COR-L47 (cell line): ENCODE measurements around the gene RFX7.
"Not testable (repeated sequence)": the region's sequence is repeated elsewhere in the genome, so short reads cannot be mapped to it uniquely, and the experiment has no call there.

Experiments
- DNase-seq: peaks from one replicate; lab custom pipeline; 2025; lab: John Stamatoyannopoulos, UW

The RFX7 gene

GRCh38 chr15:56205061-56205876 lies 38.4 kb downstream of the RFX7 start:
- no peak for DNase-seq

GRCh38 chr15:56203312-56203922 lies 40.3 kb downstream of the RFX7 start:
- not testable (repeated sequence) for DNase-seq

DNA sequence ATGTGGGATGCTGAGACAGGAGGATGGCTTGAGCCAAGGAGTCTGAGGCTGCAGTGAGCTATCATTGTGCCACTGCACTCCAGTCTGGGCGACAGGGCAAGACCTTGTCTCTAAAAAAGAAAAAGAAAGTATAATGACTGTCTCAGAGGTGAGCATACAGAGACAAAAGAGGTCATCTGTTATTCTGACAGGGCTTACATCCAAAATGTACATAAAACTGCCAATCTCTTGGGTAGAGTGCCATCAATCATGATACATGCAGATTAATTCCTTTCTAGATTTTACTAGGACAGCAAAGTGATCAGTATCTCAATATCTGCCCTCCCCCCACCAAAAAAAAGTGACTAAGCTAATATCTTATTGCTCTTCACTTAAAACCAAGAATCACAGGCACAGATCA lies 41.0 kb downstream of the RFX7 start:
- no peak for DNase-seq

GRCh38 chr15:56199038-56199437 lies 44.6 kb downstream of the RFX7 start:
- DNase-seq = no peak

DNA sequence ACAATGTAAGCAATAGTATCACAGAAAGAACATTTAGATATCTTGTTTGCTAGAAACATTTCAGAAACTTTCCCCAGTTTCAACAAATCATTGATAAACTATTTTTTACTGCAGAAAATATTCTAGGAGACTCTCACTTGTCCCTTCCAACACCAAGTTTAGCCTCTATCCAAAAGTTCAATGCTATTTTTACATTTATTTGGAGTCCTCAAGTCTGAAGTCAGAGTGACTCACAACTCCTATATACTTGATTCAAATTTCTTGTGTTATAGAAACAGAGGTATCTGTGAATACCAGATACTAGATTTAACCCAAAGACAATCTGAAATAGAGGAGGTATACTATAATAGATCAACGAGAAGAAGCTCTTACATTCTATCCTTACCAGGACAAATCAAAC lies 49.6 kb downstream of the RFX7 start:
- DNase-seq = no peak

GRCh38 chr15:56192659-56193442 lies 50.8 kb downstream of the RFX7 start:
- no peak for DNase-seq

DNA sequence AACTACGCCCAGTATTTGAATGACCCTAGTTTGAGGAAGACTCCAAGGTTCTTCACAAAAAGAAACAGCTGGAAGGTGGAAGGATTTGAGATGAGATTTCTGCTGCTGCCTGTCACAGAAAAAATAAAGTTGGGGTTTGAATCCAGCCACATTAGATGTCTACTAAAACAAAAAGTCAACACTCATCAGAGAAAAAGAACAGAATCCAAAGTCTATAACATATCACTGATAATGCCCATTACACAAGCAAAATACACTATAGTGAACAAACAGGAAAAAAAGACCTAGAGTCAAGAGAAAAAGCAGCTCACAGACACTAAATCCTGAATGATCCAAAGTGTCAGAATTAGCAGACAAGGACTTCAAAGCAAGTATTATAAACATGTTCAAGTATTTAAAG lies 56.0 kb downstream of the RFX7 start:
- DNase-seq = no peak

DNA sequence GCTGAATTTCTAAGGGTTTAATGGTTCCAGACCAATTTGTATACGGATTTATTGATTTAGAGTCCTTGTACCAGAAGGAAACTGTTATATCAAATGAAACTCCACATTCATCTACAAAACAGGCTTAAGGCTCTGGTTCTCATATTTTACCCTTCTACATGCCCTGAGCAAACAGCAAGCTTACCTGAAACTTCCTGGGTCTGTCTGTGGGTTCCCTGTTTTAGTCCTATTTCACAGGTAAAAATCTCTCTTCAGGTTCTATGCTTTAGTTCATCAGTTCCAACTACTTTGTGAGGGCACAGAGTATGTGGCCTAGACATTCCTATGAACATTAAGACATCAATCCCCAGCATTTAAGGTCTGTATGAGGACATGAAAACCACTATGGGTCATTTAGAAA lies 57.7 kb downstream of the RFX7 start:
- no peak for DNase-seq

DNA sequence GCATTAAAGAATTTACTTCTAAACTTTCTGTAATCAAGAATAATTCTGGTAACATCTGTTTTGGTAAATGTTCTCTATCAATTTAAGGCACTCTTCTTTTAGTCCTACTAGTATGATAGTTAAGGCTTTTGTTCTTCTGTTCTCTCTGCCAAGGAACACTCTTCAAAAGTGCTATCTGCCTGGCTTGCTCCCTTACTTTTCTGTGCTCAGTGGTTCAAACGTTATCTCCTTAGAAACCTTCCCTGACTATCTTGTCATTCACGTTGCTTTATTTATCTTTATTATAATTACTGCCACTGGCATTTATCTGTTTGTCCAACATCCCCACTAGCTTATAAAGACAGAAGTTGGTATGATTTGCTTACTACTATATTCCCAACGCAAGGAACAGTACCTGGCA lies 59.2 kb downstream of the RFX7 start:
- no peak for DNase-seq

DNA sequence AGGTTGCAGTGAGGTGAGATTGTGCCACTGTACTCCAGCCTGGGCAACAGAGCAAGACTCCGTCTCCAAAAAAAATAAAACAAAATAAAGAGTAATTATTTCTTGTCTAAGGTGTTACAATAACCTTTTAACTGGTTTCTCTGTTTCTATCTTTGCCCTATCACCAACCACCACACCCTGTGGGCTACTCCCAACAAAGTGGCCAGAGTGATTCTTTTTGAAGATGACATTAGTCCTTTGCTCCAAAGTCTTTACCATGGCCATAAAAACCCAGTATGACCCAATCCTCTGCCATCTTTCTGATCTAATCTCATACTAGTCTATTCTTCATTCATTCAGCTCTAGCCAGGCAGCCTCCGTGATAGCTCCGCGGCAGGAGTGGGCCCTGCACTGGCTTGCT lies 62.8 kb downstream of the RFX7 start:
- no peak for DNase-seq

DNA sequence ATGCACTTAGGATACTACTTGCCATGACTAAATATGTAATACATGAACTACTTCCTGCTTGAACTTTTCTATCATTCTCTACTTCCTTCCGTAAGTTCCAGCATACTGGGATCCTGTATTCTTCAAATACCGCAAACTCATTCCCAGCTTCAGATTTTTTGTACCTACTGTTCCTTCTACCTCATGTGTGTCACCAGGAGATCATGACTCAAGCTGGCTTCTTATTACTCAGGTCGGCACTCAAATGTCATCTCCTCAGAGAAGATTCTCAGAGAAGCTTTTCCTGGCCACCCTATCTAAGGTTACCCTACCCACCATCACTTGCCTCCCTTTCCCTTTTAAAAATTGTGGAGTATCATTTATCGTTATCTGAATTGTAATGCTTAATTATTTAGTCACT lies 66.7 kb downstream of the RFX7 start:
- no peak for DNase-seq

- no peak for DNase-seq
These were observed 67.9 kb downstream of the RFX7 start for GRCh38 chr15:56175788-56176187.

DNA sequence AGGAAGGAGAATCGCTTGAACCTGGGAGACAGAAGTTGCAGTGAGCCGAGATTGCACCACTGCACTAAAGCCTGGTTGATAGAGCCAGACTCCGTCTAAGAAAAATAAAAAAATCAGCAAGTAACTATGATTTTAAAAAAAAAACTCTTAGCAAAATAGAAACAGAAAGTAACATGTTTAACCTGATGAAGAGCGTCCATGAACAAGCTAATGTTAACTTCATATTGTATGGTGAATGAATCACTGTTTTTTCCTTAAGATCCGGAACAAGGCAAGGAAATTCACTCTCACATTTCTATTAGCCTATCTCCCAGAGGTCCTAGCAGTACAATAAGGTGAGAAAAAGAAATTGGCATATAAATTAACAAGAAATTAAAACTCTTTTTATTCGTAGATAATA lies 69.0 kb downstream of the RFX7 start:
- no peak for DNase-seq

- DNase-seq = no peak
These were observed 75.3 kb downstream of the RFX7 start for GRCh38 chr15:56168394-56168793.

- no peak for DNase-seq
These were observed 78.4 kb downstream of the RFX7 start for GRCh38 chr15:56165234-56165633.

DNA sequence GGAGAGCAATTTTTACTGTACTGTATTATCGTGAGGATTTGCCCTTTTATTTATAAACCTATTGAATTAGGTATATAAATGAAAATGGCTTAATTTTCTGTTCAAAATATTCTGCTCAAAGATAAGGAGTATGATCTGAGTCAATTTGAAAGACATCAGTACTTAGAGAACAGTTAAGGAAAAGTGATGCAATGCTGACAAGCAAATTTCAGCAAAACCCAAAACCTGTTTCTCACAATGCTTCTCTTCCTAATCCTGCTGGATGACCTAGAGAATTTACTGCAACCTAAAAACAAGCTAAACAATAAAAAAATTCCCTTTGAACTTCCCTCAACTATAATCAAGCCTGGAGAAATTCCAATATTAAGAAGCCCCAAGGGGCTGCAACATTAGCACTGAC lies 82.7 kb downstream of the RFX7 start:
- no peak for DNase-seq

- DNase-seq = no peak
These were observed 86.8 kb downstream of the RFX7 start for GRCh38 chr15:56156877-56157276.

GRCh38 chr15:56155278-56155677 lies 88.4 kb downstream of the RFX7 start:
- DNase-seq = not testable (repeated sequence)

DNA sequence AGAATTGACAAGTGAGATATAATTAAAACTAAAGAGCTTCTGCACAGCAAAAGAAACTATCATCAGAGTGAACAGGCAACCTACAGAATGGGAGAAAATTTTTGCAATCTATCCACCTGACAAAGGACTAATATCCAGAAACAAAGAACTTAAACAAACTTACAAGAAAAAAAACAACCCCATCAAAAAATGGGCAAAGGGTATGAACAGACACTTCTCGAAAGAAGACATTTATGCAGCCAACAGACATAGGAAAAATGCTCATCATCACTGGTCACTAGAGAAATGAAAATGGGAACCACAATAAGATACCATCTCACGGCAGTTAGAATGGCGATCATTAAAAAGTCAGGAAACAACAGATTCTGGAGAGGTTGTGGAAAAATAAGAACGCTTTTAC lies 88.9 kb downstream of the RFX7 start:
- DNase-seq = not testable (repeated sequence)

DNA sequence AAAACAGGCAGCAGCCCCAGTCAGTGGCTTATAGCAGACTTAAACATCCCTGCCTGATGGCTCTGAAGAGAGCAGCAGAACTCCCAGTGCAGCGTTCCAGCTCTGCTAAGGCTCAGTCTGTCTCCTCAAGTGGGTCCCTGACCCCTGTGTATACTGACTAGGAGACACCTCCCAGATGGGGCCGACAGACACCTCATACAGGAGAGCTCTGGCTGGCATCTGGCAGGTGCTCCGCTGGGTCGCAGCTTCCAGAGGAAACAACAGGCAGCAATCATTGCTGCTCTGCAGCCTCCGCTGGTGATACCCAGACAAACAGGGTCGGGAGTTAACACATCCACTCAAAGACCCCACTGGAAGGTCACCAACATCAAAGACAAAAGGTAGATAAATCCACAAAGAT lies 93.5 kb downstream of the RFX7 start:
- no peak for DNase-seq

GRCh38 chr15:56148064-56148463 lies 95.6 kb downstream of the RFX7 start:
- DNase-seq = no peak

GRCh38 chr15:56146756-56147155 lies 96.9 kb downstream of the RFX7 start:
- no peak for DNase-seq

DNA sequence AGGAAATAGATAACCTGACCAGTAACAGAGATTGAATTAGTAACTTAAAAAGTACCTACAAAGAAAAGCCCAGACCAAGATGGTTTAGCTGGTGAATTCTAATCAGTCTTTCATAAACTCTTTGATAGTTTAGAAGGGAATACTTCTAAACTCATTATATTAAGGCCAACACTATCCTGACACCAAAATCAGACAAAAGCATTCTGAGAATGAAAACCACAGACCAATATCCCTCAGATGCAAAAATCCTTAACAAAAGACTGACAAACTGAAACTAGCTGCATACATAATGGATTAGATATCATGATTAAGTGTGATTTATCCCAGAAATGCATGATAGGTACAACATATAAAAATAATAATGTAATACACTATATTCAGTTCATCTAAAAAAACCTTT lies 115.6 kb downstream of the RFX7 start:
- DNase-seq = no peak
